ENCODE measurements around the gene SYT8. TPM values are rescaled to one million over a fixed set of nuclear protein-coding genes. Genes with fewer than 3 reads are reported as not detected.
A peak's percentile ranks its signal among the peaks of the same experiment; 100 is the strongest.

The SYT8 gene
- total RNA-seq, 1 donor from 2014 or later = not detected

DNA sequence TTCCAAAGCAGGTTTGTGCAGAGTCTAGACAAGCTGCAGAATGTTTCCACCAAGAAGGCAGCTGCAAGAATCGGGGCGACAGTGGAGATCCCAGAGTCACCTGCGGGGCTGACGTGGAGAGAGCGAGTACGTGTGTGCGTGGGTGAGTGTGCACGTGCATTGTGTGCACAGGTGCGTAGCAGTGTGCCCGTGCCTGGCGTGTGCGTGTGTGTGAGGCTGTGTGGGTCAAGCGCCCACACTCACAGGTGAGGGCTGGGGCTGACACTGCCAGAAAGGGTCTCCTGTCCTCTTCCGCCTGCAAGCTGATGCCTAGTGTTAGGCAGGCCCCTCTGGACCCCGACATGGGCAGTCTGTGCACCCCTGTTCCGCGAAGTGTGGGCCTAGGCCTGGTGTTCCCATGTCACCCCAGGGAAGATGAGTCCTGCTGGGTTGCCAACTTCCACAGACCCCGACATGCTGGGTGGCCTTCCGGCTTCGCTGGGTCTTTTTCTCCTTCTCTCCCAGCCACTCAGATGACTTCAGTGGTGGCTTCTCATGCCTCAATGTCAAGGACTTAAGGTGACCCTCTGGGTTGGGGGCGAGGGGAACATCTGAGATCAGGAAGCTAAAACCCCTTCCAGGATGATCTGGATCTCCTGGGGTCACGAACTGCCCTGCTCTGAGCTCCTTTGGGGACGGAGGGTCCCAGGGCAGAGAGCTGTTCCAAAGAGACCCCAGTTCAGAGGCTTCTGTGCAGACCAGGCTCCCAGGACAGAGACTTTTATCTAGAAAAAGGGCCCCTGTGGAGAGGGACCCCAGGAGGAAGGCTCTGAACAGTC, 10.4 kb upstream of the SYT8 start:
- Mint-ChIP-seq H3K27me3 (no peaks in the 10 kb centered on the region), H3K4me1 (no peaks in the 10 kb centered on the region), H3K27ac (no peak overlapping the region), H3K4me3 (no peak overlapping the region), H3K9me3 (no peaks in the 10 kb centered on the region), H3K36me3 (ENCODE audit: low read depth) (no peaks in the 10 kb centered on the region)
- no peak for DNase-seq
- intact Hi-C loops (cut with micrococcal nuclease) = no loop called here

DNA sequence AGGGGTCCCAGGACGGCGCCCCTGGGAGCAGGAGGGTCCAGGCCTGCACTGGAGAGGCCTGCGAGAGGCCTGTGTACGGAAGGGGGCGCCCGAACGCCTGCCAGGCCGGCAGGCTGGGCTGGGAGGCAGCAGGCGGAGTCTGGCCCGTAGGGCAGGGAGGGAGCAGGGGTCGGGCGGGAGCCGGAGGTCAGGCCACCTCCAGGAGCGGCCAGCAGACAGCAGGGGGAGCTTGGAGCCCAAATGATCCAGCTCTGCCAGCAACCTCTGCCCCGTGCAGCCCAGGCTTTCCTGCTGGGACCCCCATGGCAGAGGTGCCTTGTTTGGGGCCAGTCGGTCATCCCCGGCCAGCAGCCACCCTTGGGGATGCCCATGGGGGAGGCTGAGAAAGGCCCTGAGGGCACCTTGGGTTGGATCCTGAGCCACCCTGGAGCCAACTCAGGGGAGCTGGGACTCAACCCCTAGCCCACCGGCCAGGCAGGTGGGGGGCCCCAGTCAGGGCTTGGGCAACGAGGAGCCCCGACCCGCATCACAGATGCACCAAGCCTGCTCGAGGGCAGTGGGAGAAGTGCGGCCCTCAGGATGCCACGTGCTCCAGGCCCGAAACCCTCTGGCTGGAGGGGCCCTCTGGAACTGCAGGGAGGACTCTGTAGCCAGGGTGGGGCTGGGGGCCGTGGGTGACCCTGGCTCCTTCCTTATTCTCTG, 9.6 kb upstream of the SYT8 start:
- Mint-ChIP-seq H3K36me3 (ENCODE audit: low read depth) (no peaks in the 10 kb centered on the region), H3K4me3 (no peak overlapping the region), H3K27ac (no peak overlapping the region), H3K27me3 (no peaks in the 10 kb centered on the region), H3K4me1 (no peaks in the 10 kb centered on the region), H3K9me3 (no peaks in the 10 kb centered on the region)
- intact Hi-C loops (cut with micrococcal nuclease) = no loop called here
- DNase-seq = peak; percentile 67

DNA sequence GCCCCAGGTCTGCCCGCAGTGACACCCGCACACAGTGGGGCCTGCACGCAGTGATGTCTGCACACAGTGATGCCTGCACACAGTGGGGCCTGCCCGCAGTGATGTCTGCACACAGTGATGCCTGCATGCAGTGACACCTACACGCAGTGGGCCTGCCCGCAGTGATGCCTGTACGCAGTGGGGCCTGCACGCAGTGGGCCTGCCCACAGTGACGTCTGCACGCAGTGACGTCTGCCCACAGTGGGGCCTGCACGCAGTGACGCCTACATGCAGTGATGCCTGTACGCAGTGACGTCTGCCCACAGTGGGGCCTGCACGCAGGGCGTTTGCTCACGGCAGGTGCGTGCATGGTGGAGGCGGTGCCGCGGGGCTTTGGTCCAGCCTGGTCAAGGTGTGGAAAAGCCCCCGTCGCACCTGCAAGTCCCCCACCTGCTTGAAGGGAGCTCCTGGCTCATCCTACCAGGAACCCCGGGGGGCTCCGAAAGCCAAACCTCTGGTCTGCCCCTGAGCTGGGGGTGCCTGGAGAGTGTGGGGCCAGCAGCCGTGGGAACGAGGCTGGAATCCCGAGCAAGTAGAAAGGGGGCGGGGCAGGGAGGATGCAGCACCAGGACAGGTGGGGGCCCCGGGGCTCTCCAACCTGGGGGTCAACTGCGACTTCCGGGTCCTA, 8.9 kb upstream of the SYT8 start:
- H3K9me3 Mint-ChIP-seq = no peaks in the 10 kb centered on the region
- H3K27me3 Mint-ChIP-seq = no peaks in the 10 kb centered on the region
- no peak overlapping the region for H3K27ac Mint-ChIP-seq
- intact Hi-C loops (cut with micrococcal nuclease) = no loop called here
- H3K4me3 Mint-ChIP-seq = no peak overlapping the region
- no peak for DNase-seq
- no peaks in the 10 kb centered on the region for H3K4me1 Mint-ChIP-seq
- H3K36me3 Mint-ChIP-seq (ENCODE audit: low read depth) = no peaks in the 10 kb centered on the region

DNA sequence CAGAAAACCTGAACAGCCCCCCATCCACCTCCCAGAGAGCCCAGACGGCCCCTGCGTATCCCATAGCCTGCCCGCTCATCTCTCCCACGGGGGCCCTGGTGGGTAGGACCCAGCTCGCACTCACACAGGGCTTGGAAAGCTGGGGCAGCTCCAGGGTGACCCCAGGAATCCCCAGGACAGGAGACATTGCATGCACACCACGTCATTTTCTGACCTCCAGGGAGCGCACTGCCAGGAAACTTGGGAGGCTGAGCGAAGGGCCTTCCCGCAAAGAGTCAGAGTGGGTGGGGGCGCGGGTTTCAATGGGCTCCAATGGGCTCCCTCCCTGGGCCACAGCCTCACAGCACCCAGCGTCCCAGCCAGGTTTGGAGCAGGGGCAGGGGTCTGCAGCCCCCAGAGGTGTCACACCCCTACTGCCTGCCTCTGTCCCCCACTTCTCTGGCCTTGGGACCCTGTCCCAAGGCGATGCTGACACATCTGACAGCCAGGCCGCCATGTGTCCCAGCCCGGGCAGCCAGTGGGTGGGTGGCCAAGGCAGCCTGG, 8.2 kb upstream of the SYT8 start:
- DNase-seq = no peak
- Mint-ChIP-seq H3K27ac (no peak overlapping the region), H3K27me3 (no peaks in the 10 kb centered on the region), H3K4me3 (no peak overlapping the region), H3K36me3 (ENCODE audit: low read depth) (no peaks in the 10 kb centered on the region), H3K4me1 (no peaks in the 10 kb centered on the region), H3K9me3 (no peaks in the 10 kb centered on the region)
- intact Hi-C loops (cut with micrococcal nuclease) = no loop called here

DNA sequence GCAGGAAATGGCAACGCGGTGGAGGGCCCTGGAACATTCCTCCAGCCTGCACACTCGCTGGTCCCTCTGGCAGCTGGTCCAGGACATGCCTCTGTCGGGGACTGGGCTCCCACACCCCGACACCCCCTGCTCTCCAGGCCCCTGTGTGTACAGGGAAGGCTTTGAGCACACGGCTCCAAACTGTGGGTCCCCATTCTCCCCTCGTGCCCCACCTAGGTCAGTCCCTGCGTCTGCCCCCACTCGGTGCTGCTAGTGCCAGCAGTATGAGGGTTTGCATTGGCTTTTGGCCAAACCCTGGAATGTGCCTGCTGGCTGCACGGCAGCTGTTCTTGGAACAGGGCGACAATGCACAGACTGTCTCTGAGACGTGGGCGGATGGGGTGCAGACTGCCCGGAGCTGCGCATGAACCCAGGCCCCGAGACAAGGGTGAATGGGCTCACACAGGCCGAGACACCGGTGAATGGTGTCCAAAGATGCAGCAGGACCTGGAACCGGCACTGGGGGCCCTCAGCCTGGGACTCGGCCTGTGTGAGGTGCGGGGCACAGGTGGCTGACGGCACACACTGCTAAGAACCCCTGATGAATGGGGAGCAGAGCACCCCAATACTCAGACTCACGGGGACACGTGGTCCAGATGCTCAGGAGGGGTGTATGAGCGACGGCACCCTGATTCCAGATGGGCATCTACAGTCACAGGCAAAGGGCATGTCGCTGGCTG, 7.5 kb upstream of the SYT8 start:
- Mint-ChIP-seq H3K36me3 (ENCODE audit: low read depth) (no peaks in the 10 kb centered on the region), H3K4me1 (no peaks in the 10 kb centered on the region), H3K27me3 (no peaks in the 10 kb centered on the region), H3K4me3 (no peak overlapping the region), H3K9me3 (no peaks in the 10 kb centered on the region), H3K27ac (no peak overlapping the region)
- DNase-seq = no peak
- intact Hi-C loops (cut with micrococcal nuclease) = no loop called here

DNA sequence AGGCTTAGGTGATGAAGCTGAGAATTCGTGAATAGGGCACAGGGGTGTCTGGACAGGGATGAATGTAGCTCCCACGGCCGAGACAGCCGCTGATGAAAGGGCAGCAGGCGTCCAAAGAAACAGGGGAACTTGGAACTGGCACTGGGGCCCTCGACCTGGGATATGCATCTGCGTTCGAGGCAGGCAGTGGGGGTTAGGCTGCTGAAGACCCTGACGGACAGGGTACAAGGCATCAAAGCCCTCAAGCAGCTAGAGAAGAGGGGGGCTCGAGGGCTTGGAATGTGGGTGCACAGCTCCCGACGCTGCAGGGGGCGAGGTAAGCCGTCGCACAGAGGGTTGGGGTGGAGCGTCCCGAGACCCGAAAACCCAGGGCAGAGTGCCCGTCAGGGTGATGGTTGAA, 6.9 kb upstream of the SYT8 start:
- no peak for DNase-seq
- Mint-ChIP-seq H3K27ac (no peak overlapping the region), H3K27me3 (no peaks in the 10 kb centered on the region), H3K4me1 (no peaks in the 10 kb centered on the region), H3K4me3 (no peak overlapping the region), H3K9me3 (no peaks in the 10 kb centered on the region), H3K36me3 (ENCODE audit: low read depth) (no peaks in the 10 kb centered on the region)
- intact Hi-C loops (cut with micrococcal nuclease) = no loop called here

DNA sequence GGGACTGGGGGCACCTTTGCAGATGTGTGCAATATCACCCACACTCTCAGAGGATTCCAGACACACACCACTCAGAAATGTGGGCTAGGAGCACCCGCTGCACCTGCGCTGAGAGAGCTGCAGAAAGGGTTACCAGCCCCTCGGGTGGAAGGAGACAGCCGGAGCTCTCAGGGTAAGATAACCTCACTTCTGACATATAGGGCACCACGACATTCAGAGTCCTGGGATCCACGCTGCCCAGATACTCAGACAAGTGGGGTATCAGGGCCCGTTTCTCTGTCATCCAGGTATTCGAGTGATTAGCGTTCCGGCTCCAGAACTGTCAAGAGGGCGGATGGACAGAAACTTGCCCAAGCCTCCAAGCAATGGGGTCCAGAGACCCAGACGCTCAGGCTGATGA, 6.2 kb upstream of the SYT8 start:
- Mint-ChIP-seq H3K9me3 (no peaks in the 10 kb centered on the region), H3K27me3 (peaks cover 3% of the 10 kb centered on the region), H3K36me3 (ENCODE audit: low read depth) (no peaks in the 10 kb centered on the region), H3K27ac (no peak overlapping the region), H3K4me3 (no peak overlapping the region), H3K4me1 (no peaks in the 10 kb centered on the region)
- DNase-seq = no peak
- intact Hi-C loops (cut with micrococcal nuclease) = no loop called here

DNA sequence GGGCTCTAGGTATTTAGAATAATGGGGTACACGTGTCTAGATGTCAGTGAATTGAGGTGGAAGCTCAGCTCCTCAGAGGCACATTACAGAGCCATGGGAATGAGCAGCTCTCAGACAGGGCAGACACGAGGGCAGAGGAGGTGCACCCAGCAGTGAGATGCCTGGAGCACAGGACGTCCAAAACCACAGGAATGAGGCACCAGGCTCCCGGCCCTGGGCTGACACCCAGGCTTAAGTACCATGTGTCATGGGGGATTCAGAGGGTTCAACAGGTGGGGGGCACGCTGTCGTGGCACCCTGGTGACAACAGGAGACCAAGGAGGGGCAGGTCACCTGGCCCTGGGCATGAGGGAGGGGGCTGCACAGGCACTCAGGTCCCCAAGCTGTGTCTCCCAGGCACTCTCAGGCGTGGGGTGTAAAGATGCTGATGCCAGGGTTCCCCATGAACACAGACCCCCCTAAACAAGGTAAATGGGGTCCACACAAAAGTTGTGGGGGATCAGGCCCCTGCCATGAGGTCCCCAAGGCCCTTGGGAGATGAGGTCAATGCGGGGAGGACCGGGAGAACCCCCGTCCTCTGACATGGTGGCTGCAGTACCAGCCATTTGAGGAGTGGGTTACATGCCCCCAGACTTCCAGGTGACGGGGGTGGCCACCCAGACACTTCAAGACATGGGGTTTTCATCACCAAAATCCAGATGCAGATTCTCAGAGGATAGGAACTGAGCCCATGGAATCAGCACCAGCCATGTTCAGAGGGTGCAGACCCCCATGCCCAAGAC, 5.6 kb upstream of the SYT8 start:
- peaks cover 3% of the 10 kb centered on the region for H3K27me3 Mint-ChIP-seq
- intact Hi-C loops (cut with micrococcal nuclease) = no loop called here
- DNase-seq = no peak
- H3K4me1 Mint-ChIP-seq = no peaks in the 10 kb centered on the region
- no peaks in the 10 kb centered on the region for H3K9me3 Mint-ChIP-seq
- H3K36me3 Mint-ChIP-seq (ENCODE audit: low read depth) = no peaks in the 10 kb centered on the region
- H3K27ac Mint-ChIP-seq = no peak overlapping the region
- no peak overlapping the region for H3K4me3 Mint-ChIP-seq

DNA sequence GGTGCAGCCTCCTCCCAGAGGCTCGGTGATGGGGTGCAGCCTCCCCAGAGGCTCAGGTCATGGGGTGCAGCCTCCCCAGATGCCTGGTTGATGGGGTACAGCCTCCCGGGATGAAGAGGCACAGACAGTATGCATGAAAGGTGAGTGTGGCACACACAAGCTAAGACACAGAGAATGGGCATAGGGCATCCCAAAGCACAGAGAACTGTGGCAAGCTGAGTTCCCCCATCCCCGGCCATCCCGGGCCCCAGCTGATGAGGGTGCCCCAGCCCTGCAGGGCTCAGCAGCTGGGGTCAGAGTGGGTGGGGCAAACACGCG, 4.8 kb upstream of the SYT8 start:
- intact Hi-C loops (cut with micrococcal nuclease) = no loop called here
- Mint-ChIP-seq H3K27ac (no peak overlapping the region), H3K9me3 (no peaks in the 10 kb centered on the region), H3K4me1 (no peaks in the 10 kb centered on the region), H3K4me3 (no peak overlapping the region), H3K36me3 (ENCODE audit: low read depth) (no peaks in the 10 kb centered on the region), H3K27me3 (peaks cover 3% of the 10 kb centered on the region)
- no peak for DNase-seq

DNA sequence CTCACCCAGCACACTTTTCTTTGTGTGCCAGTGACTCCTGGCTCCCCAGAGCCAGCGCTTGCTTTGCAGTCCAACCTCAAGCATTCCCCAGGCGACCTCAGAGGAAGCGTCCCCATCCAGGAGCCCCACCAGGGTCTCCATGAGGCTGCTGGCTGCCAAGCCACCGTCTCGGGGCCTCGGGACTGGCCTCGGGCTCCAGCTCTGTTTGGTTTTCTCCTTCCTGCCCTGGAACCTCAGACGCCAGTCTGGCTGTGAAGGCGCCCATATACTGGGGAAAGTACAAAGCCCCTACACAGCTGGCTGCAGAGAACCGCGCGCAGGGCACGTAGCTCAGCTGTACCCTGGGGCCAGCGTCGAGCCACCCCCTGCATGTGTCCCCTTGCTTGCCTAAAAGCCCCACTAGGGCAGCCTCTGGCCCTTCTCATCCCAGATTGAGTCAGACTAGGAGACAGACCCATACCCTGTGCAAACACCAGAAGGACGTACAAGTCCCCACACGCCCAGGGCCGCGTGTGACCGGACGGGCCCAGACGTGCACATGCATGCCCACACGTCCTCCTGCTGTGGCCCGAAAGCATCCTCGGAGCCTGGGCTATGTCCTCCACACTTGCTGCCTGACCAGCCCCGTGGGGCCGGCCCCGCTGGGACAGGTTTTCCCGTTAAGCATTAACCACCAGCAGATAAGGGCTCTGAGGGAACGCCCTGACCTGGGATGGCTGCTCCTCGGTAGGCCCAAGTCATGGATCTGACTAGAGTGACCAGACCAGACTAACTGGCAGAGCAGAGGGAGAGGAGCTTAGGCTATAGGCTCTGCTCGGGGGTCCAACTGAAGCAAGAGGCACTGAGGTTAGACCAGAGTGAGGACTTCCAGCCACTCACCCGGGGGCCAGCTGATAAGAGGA, 4.2 kb upstream of the SYT8 start:
- intact Hi-C loops (cut with micrococcal nuclease) = no loop called here
- no peak for DNase-seq
- no peaks in the 10 kb centered on the region for H3K9me3 Mint-ChIP-seq
- no peaks in the 10 kb centered on the region for H3K36me3 Mint-ChIP-seq (ENCODE audit: low read depth)
- H3K4me1 Mint-ChIP-seq = no peaks in the 10 kb centered on the region
- no peak overlapping the region for H3K4me3 Mint-ChIP-seq
- H3K27ac Mint-ChIP-seq = no peak overlapping the region
- peaks cover 3% of the 10 kb centered on the region for H3K27me3 Mint-ChIP-seq

DNA sequence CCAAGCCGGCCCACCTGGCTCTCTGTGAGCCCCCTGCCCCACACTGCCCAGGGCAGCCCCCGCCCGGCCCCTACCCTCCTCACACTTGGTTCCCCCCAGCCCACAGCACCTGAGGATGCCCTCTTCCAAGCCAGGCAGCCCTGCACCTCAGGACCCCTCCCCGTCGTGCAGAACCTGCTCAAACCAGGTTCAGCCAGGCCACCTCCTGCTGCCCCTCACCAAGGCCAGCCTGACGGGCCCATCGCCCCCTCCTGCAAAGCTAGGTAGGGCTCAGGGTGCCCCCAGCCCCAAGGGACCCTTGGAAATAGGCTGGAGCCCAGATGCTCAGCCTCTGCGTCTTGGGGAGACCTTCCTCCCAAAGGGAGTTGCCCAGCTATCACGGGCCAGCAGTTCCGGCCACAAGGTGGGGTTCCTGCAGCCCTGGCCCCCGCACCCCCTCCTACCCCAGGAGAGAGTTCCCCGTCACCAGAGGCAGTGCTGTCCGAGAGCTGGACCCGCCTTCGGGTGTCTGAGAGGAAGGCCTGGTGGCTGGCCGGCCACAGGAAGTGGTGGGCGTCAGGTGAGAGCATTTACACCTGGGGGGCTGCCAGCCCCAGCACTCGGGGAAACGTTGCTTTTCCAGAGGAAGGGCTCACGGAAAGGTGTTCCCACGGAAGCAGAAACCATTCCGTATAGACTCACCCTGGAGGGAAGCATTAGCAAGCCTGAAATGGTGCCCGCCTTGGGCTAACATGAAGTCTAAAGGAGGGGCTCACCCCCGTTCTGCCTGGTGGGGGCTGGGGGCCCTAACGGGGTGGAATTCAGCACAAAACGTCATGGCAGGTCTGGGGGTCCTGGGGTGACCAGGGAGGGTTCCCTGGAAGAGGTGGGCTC, 3.2 kb upstream of the SYT8 start:
- Mint-ChIP-seq H3K27me3 (peaks cover 3% of the 10 kb centered on the region), H3K27ac (no peak overlapping the region), H3K4me1 (no peaks in the 10 kb centered on the region), H3K9me3 (no peaks in the 10 kb centered on the region), H3K4me3 (no peak overlapping the region), H3K36me3 (ENCODE audit: low read depth) (no peaks in the 10 kb centered on the region)
- no peak for DNase-seq
- intact Hi-C loops (cut with micrococcal nuclease) = loop anchor here (1.0 kb wide), 2 partner anchors 137 to 179 kb away; no protein-coding TSS in a partner anchor
